ENCODE results near the gene PPP4R4. TPM values are rescaled to one million over a fixed set of nuclear protein-coding genes. Genes with fewer than 3 reads are reported as not detected.
"Not testable (repeated sequence)": the region's sequence is repeated elsewhere in the genome, so short reads cannot be mapped to it uniquely, and the experiment has no call there.

Gene PPP4R4
- total RNA-seq, 1 donor from 2014 or later: 25.5 TPM

DNA sequence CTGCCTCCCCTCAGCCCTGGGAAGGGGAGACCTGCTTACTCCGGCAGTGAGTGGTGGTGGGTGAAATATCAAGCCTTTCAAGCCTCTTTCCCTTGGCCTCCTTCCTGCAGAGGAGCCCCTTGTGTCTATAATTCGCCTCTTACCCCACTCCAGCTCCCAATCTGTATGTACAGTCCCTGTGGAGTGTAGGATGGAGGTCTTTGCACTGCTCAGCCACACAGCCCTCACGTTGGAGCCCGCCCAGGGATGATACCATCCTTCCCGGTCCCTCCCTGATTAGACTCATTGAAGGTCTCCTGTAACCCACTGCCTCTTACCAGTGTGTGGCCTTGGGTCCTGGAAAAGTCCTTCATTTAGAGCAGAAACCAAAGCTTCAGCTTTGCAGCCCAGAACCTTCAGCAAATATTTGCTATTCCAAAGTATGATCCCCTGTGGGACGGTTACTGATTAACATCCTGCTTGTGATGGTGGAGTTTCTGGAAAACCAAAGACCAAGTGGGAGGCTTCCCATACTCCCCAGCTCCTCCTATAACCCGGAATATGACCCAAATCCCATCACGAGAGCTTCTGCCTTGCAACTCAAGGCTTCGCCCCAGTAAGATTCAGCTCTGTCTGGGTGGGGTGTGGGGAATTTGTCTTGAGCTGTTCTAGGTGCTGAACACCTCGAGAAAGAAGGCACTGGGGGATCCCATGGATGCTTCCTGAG is 118.9 kb downstream of the PPP4R4 start, which contains the start of gene SERPINA10:
Gene SERPINA10, minus strand, starts transcription at position 397 of the 706 bp plus-strand sequence. CDS start 2,675 bp downstream, outside the sequence.
- H3K79me2 ChIP-seq (ENCODE audit: low read depth): no peaks in the 10 kb centered on the region
- DNase-seq (ENCODE audit: low spot score): no peak
- no peaks in the 10 kb centered on the region for H3K9me3 ChIP-seq (ENCODE audit: low read depth)
- Mint-ChIP-seq H3K4me1 (peaks cover 3% of the 10 kb centered on the region), H3K9me3 (no peaks in the 10 kb centered on the region), H3K27ac (no peak within 1 kb of the TSS), H3K4me3 (no peak within 1 kb of the TSS), H3K36me3 (no peaks in the 10 kb centered on the region), H3K27me3 (ENCODE audit: insufficient read depth, low read depth) (peaks cover 2% of the 10 kb centered on the region)
- H3K4me1 ChIP-seq: peaks cover 6% of the 10 kb centered on the region
- no peak within 1 kb of the TSS for H3K4me2 ChIP-seq
- H2AFZ ChIP-seq (replicated peaks): no peak within 1 kb of the TSS
- no peaks in the 10 kb centered on the region for H3F3A ChIP-seq (ENCODE audit: low read depth)
- H3K4me3 ChIP-seq: no peak within 1 kb of the TSS
- H3K36me3 ChIP-seq: no peaks in the 10 kb centered on the region
- H3K27ac ChIP-seq: no peak within 1 kb of the TSS
- no peak for TF ChIP-seq EZH2phosphoT487 (IDR thresholded peaks at IDR 0.05)
- TF ChIP-seq EZH2 (IDR thresholded peaks at IDR 0.05): no peak
- TF ChIP-seq, protein P1, sequence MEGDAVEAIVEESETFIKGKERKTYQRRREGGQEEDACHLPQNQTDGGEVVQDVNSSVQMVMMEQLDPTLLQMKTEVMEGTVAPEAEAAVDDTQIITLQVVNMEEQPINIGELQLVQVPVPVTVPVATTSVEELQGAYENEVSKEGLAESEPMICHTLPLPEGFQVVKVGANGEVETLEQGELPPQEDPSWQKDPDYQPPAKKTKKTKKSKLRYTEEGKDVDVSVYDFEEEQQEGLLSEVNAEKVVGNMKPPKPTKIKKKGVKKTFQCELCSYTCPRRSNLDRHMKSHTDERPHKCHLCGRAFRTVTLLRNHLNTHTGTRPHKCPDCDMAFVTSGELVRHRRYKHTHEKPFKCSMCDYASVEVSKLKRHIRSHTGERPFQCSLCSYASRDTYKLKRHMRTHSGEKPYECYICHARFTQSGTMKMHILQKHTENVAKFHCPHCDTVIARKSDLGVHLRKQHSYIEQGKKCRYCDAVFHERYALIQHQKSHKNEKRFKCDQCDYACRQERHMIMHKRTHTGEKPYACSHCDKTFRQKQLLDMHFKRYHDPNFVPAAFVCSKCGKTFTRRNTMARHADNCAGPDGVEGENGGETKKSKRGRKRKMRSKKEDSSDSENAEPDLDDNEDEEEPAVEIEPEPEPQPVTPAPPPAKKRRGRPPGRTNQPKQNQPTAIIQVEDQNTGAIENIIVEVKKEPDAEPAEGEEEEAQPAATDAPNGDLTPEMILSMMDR (IDR thresholded peaks at IDR 0.05): no peak
- H4K20me1 ChIP-seq (ENCODE audit: low read depth): no peaks in the 10 kb centered on the region
- H3K27me3 ChIP-seq: no peaks in the 10 kb centered on the region
- H3K9ac ChIP-seq: no peak within 1 kb of the TSS

GRCh38 chr14:94293578-94293924 is 119.4 kb downstream of the PPP4R4 start:
- H3K27me3 ChIP-seq: no peaks in the 10 kb centered on the region
- H3K4me1 ChIP-seq: peaks cover 6% of the 10 kb centered on the region
- no peak for TF ChIP-seq EZH2 (IDR thresholded peaks at IDR 0.05)
- TF ChIP-seq, protein P1 (IDR thresholded peaks at IDR 0.05): no peak
- no peak for TF ChIP-seq EZH2phosphoT487 (IDR thresholded peaks at IDR 0.05)
- H3K4me2 ChIP-seq: no peak overlapping the region
- Mint-ChIP-seq H3K4me1 (peaks cover 3% of the 10 kb centered on the region), H3K9me3 (no peaks in the 10 kb centered on the region), H3K27ac (no peak overlapping the region), H3K27me3 (ENCODE audit: insufficient read depth, low read depth) (peaks cover 2% of the 10 kb centered on the region), H3K36me3 (no peaks in the 10 kb centered on the region), H3K4me3 (no peak overlapping the region)
- H3F3A ChIP-seq (ENCODE audit: low read depth): no peaks in the 10 kb centered on the region
- H4K20me1 ChIP-seq (ENCODE audit: low read depth): no peaks in the 10 kb centered on the region
- no peaks in the 10 kb centered on the region for H3K79me2 ChIP-seq (ENCODE audit: low read depth)
- H3K9me3 ChIP-seq (ENCODE audit: low read depth): no peaks in the 10 kb centered on the region
- no peak overlapping the region for H2AFZ ChIP-seq (replicated peaks)
- no peaks in the 10 kb centered on the region for H3K36me3 ChIP-seq
- no peak overlapping the region for H3K4me3 ChIP-seq
- H3K9ac ChIP-seq: no peak overlapping the region
- no peak overlapping the region for H3K27ac ChIP-seq
- DNase-seq (ENCODE audit: low spot score): no peak

DNA sequence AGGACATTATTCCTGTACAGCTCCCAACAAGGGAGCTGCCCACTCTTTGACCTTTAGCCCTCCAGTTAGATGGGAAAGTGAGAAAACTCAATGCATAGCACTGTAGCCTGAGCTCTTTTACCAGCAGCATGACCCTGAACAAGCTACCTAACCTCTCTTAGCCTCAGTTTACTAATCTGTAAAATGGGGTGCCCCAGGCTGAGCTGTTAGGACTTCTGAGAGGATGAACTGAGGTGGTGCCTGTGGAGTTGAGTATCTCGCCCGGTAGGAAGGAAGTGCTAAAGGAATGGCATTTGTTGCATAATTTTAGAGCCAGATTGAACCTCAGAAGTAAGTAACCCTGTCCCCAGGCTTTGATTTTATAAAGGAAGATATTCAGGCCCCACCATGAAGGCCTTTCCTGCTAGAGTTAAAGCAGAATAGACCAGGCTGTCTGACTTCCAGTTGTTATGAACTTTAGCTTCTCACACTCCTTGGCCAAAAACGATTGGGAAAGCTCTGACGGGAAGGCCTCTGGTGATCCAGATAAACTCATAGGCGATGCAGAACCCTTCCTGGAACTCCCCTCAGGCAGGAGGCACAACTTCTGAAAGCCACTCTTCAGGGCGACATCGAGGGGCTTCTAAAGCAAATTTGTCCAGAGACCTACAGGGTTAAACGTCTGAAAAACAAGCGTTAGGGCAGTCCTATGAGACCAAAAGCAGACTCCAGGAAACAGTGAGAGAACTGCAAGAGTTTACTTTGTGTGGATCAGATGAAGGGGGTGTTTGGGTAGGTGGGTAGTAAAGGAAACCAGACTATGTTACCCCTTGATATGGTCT is 121.4 kb downstream of the PPP4R4 start:
- Histone ChIP-seq H3K27me3 (no peaks in the 10 kb centered on the region), H3K4me1 (no peaks in the 10 kb centered on the region)
- no peaks in the 10 kb centered on the region for H3K4me1 Mint-ChIP-seq

DNA sequence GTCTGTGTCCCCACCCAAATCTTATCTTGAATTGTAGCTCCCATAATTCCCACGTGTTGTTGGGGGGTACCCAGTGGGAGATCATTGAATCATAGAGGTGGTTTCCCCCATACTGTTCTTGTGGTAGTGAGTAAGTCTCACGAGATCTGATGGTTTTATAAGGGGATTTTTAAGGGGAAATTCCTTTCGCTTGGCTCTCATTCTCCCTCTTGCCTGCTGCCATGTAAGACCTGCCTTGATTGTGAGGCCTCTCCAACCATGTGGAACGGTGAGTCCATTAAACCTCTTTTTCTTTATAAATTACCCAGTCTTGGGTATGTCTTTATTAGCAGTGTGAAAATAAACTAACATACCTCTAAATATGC is 122.0 kb downstream of the PPP4R4 start:
- not testable (repeated sequence) for H3K4me3 Mint-ChIP-seq; DNase-seq (ENCODE audit: low spot score); H3F3A ChIP-seq (ENCODE audit: low read depth); H3K27me3 Mint-ChIP-seq (ENCODE audit: insufficient read depth, low read depth); H3K4me1 ChIP-seq; H3K36me3 ChIP-seq; H3K36me3 Mint-ChIP-seq; H2AFZ ChIP-seq (replicated peaks); H3K27ac Mint-ChIP-seq; H3K4me3 ChIP-seq; H3K4me2 ChIP-seq; H3K9me3 ChIP-seq (ENCODE audit: low read depth); H3K4me1 Mint-ChIP-seq; H4K20me1 ChIP-seq (ENCODE audit: low read depth); H3K27me3 ChIP-seq; H3K79me2 ChIP-seq (ENCODE audit: low read depth); H3K27ac ChIP-seq; H3K9me3 Mint-ChIP-seq; H3K9ac ChIP-seq

More for the DNA sequence above, 121.4 kb downstream of the PPP4R4 start:
- Histone ChIP-seq H3K9ac (no peak overlapping the region), H3F3A (ENCODE audit: low read depth) (no peaks in the 10 kb centered on the region), H3K4me3 (no peak overlapping the region), H3K79me2 (ENCODE audit: low read depth) (no peaks in the 10 kb centered on the region), H3K27ac (no peak overlapping the region), H3K4me2 (no peak overlapping the region), H2AFZ (replicated peaks) (no peak overlapping the region), H3K36me3 (no peaks in the 10 kb centered on the region), H4K20me1 (ENCODE audit: low read depth) (no peaks in the 10 kb centered on the region), H3K9me3 (ENCODE audit: low read depth) (no peaks in the 10 kb centered on the region)
- TF ChIP-seq, protein P1 (IDR thresholded peaks at IDR 0.05): no peak
- TF ChIP-seq EZH2 (IDR thresholded peaks at IDR 0.05) (no peak), EZH2phosphoT487 (IDR thresholded peaks at IDR 0.05) (no peak)
- Mint-ChIP-seq H3K36me3 (no peaks in the 10 kb centered on the region), H3K27me3 (ENCODE audit: insufficient read depth, low read depth) (peaks cover 2% of the 10 kb centered on the region), H3K27ac (no peak overlapping the region), H3K4me3 (no peak overlapping the region), H3K9me3 (no peaks in the 10 kb centered on the region)
- DNase-seq (ENCODE audit: low spot score): no peak
